ENCODE data around the gene PARD3. TPM values are rescaled to one million over a fixed set of nuclear protein-coding genes. Genes with fewer than 3 reads are reported as not detected.

The PARD3 gene
- total RNA-seq, 1 experiment from 2014 or later = 46.3 TPM

DNA sequence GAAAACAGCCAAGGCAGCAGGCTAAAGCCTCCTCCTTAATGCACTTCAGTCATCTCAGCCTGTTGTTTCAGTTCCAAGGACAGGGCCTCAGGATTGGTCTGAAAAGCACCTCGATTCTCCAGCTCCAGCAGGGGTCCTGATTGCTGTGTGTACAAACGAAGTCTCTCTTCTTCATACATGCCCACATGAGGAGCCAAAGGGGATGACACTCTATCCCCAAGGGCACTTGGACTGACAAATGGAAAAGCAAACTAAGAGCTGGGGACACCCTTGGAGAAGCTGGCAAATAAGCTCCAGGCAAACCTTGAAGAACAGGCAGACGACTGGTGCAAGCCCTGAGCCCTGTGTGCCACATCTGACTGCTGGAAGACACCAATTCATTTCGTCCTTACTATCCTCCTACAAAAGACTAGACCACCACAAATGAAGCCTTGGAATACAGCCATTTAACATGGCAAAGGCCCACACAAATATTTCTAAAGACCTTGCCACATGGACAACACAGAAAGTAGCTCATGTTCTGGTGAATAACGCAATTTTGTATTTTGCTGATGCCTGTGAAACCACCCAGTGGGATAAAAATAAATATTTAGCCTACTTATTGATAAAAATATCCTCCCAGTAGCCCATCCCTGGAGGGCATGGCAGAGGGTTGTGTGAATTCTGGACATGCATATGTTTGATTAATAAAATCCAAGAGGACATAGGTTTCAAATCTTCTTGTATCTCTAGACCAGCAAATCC is 61.9 kb downstream of the PARD3 start:
- DNase-seq (ENCODE audit: low read depth, low spot score) (no peak), ATAC-seq (no peak)
- Histone ChIP-seq H3K79me2 (ENCODE audit: insufficient read depth, low read length) (peaks cover 78% of the 10 kb centered on the region), H3K9me2 (ENCODE audit: insufficient read depth) (no peaks in the 10 kb centered on the region), H2AFZ (ENCODE audit: low read depth, low read length, poor library complexity, severe bottlenecking) (no peak overlapping the region), H3K9ac (ENCODE audit: low read length) (no peak overlapping the region), H3K4me3 (replicated peaks in 1 of 2; ENCODE audit: low read depth in 1 of 2, low read length in 2 of 2) (no peak overlapping the region), H3K4me1 (ENCODE audit: control insufficient read depth in 1 of 2, insufficient read depth in 2 of 2, low read length in 2 of 2) (peaks cover 18 to 28% of the 10 kb centered on the region in 2 experiments), H3K36me3 (ENCODE audit: control insufficient read depth in 1 of 2, insufficient read depth in 2 of 2, low read length in 2 of 2) (no peaks in the 10 kb centered on the region), H3K4me2 (ENCODE audit: low read length) (no peak overlapping the region), H3K27me3 (ENCODE audit: insufficient read depth, low read length) (no peaks in the 10 kb centered on the region), H4K20me1 (ENCODE audit: insufficient read depth) (no peaks in the 10 kb centered on the region), H3K9me3 (ENCODE audit: control insufficient read depth in 1 of 2, insufficient read depth in 1 of 2, low read depth in 1 of 2, low read length in 2 of 2) (no peaks in the 10 kb centered on the region), H3K27ac (ENCODE audit: low read depth, low read length) (no peak overlapping the region)
- no peak for TF ChIP-seq ELF1 (IDR thresholded peaks at IDR 0.05; ENCODE audit: borderline replicate concordance, low read depth)
- no peak for TF ChIP-seq YY1 (IDR thresholded peaks at IDR 0.05; ENCODE audit: extremely low read depth, insufficient replicate concordance, low read depth, low read length)
- no peak for TF ChIP-seq SP1 (IDR thresholded peaks at IDR 0.05; ENCODE audit: low read depth)
- no peak for TF ChIP-seq EZH2phosphoT487 (IDR thresholded peaks at IDR 0.05; ENCODE audit: borderline replicate concordance)
- TF ChIP-seq ZFX (IDR thresholded peaks at IDR 0.05) = no peak
- TF ChIP-seq EGR1 (IDR thresholded peaks at IDR 0.05; ENCODE audit: low read depth) = no peak
- TF ChIP-seq, protein P1, sequence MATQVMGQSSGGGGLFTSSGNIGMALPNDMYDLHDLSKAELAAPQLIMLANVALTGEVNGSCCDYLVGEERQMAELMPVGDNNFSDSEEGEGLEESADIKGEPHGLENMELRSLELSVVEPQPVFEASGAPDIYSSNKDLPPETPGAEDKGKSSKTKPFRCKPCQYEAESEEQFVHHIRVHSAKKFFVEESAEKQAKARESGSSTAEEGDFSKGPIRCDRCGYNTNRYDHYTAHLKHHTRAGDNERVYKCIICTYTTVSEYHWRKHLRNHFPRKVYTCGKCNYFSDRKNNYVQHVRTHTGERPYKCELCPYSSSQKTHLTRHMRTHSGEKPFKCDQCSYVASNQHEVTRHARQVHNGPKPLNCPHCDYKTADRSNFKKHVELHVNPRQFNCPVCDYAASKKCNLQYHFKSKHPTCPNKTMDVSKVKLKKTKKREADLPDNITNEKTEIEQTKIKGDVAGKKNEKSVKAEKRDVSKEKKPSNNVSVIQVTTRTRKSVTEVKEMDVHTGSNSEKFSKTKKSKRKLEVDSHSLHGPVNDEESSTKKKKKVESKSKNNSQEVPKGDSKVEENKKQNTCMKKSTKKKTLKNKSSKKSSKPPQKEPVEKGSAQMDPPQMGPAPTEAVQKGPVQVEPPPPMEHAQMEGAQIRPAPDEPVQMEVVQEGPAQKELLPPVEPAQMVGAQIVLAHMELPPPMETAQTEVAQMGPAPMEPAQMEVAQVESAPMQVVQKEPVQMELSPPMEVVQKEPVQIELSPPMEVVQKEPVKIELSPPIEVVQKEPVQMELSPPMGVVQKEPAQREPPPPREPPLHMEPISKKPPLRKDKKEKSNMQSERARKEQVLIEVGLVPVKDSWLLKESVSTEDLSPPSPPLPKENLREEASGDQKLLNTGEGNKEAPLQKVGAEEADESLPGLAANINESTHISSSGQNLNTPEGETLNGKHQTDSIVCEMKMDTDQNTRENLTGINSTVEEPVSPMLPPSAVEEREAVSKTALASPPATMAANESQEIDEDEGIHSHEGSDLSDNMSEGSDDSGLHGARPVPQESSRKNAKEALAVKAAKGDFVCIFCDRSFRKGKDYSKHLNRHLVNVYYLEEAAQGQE (IDR thresholded peaks at IDR 0.05; ENCODE audit: low read depth) = no peak
- RAD21 ChIA-PET (ENCODE audit: low non-redundant PET in 1 of 2, low total read pairs in 2 of 2, uncharacterized antibody in 2 of 2, unreplicated experiment in 2 of 2) = no interaction called here
- intact Hi-C loops (cut with micrococcal nuclease) = no loop called here
- POLR2A ChIA-PET = no interaction called here
- BruUV-seq (replicated peaks) = no TSS peak
- CTCF ChIA-PET = interaction anchor here (1.8 kb wide), 1 partner anchor 20 kb away, joined by 5 read pairs; no protein-coding TSS in a partner anchor

Data from HCT116 (cell line).